Measurements from ENCODE around the gene SPATA16. TPM values are rescaled to one million over a fixed set of nuclear protein-coding genes. Genes with fewer than 3 reads are reported as not detected.

Gene SPATA16
- total RNA-seq, 1 experiment from 2014 or later, result 0.44 TPM

- TF ChIP-seq ZNF416 (CRISPR knock-in tag; IDR thresholded peaks at IDR 0.05) (no peak), ZNF396 (CRISPR knock-in tag; IDR thresholded peaks at IDR 0.05; ENCODE audit: borderline replicate concordance) (no peak), NR2C2 (CRISPR knock-in tag; IDR thresholded peaks at IDR 0.05) (no peak), ZBTB43 (CRISPR knock-in tag; IDR thresholded peaks at IDR 0.05) (no peak), ZNF281 (CRISPR knock-in tag; IDR thresholded peaks at IDR 0.05) (no peak)
Measured at GRCh38 chr3:173001622-173002021, 139.4 kb downstream of the SPATA16 start (continued).

GRCh38 chr3:173000553-173000952 is 140.5 kb downstream of the SPATA16 start:
- Mint-ChIP-seq H3K4me1 (peaks cover 30% of the 10 kb centered on the region), H3K36me3 (peaks cover 2% of the 10 kb centered on the region; the same call in 1 of the 2 replicates), H3K4me3 (no peak overlapping the region), H3K9me3 (peaks cover 7% of the 10 kb centered on the region; the same call in 1 of the 2 replicates), H3K27ac (no peak overlapping the region), H3K27me3 (ENCODE audit: low read depth) (no peaks in the 10 kb centered on the region)
- no peak for ATAC-seq
- CTCF ChIA-PET, result no interaction called here
- DNase-seq (ENCODE audit: low spot score), result no peak
- POLR2A ChIA-PET, result no interaction called here
- TF ChIP-seq CDX4 (CRISPR knock-in tag; IDR thresholded peaks at IDR 0.05; ENCODE audit: borderline replicate concordance), result no peak
- no peak for TF ChIP-seq ELF4 (CRISPR knock-in tag; IDR thresholded peaks at IDR 0.05; ENCODE audit: low read depth)
- TF ChIP-seq ZBTB43 (CRISPR knock-in tag; IDR thresholded peaks at IDR 0.05), result no peak
- TF ChIP-seq ZNF512 (CRISPR knock-in tag; IDR thresholded peaks at IDR 0.05; ENCODE audit: borderline replicate concordance), result no peak
- no peak for TF ChIP-seq HMGXB4 (CRISPR knock-in tag; IDR thresholded peaks at IDR 0.05)

- Mint-ChIP-seq H3K4me1 (peaks cover 28% of the 10 kb centered on the region), H3K27me3 (ENCODE audit: low read depth) (no peaks in the 10 kb centered on the region), H3K36me3 (no peaks in the 10 kb centered on the region), H3K4me3 (no peak overlapping the region), H3K9me3 (no peaks in the 10 kb centered on the region), H3K27ac (no peak overlapping the region)
- ChIA-PET CTCF (interaction anchor here (1.1 kb wide), 1 partner anchor 157 kb away, joined by 3 read pairs; no protein-coding TSS in a partner anchor), POLR2A (no interaction called here)
- DNase-seq (ENCODE audit: low spot score), result no peak
- ATAC-seq, result no peak
- no peak for TF ChIP-seq JUN (CRISPR knock-in tag; IDR thresholded peaks at IDR 0.05)
- no peak for TF ChIP-seq STAT6 (CRISPR knock-in tag; conservative IDR thresholded peaks at IDR 0.05; ENCODE audit: low read depth)
- TF ChIP-seq PREB (CRISPR knock-in tag; IDR thresholded peaks at IDR 0.05; ENCODE audit: borderline replicate concordance), result no peak
- TF ChIP-seq IRF2 (CRISPR knock-in tag; IDR thresholded peaks at IDR 0.05; ENCODE audit: borderline replicate concordance, low read depth), result no peak
- no peak for TF ChIP-seq USF2 (CRISPR knock-in tag; IDR thresholded peaks at IDR 0.05)
- no peak for TF ChIP-seq NR1H2 (CRISPR knock-in tag; IDR thresholded peaks at IDR 0.05)
- TF ChIP-seq ZNF263 (CRISPR knock-in tag; IDR thresholded peaks at IDR 0.05; ENCODE audit: low read depth), result no peak
Measured at GRCh38 chr3:172993412-172993811, 147.6 kb downstream of the SPATA16 start.
